HG03460 (cell line): ENCODE data around the gene RPS6KC1.
"Not testable (repeated sequence)": the region's sequence is repeated elsewhere in the genome, so short reads cannot be mapped to it uniquely, and the experiment has no call there.

ENCODE experiments used
- ATAC-seq: cut with Tn5 transposase; IDR thresholded peaks from one replicate; pipeline ENCODE4 v1.9.1; 2021; ENCODE audit not compliant: unreplicated experiment

RPS6KC1 gene, protein sequence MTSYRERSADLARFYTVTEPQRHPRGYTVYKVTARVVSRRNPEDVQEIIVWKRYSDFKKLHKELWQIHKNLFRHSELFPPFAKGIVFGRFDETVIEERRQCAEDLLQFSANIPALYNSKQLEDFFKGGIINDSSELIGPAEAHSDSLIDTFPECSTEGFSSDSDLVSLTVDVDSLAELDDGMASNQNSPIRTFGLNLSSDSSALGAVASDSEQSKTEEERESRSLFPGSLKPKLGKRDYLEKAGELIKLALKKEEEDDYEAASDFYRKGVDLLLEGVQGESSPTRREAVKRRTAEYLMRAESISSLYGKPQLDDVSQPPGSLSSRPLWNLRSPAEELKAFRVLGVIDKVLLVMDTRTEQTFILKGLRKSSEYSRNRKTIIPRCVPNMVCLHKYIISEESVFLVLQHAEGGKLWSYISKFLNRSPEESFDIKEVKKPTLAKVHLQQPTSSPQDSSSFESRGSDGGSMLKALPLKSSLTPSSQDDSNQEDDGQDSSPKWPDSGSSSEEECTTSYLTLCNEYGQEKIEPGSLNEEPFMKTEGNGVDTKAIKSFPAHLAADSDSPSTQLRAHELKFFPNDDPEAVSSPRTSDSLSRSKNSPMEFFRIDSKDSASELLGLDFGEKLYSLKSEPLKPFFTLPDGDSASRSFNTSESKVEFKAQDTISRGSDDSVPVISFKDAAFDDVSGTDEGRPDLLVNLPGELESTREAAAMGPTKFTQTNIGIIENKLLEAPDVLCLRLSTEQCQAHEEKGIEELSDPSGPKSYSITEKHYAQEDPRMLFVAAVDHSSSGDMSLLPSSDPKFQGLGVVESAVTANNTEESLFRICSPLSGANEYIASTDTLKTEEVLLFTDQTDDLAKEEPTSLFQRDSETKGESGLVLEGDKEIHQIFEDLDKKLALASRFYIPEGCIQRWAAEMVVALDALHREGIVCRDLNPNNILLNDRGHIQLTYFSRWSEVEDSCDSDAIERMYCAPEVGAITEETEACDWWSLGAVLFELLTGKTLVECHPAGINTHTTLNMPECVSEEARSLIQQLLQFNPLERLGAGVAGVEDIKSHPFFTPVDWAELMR

DNA sequence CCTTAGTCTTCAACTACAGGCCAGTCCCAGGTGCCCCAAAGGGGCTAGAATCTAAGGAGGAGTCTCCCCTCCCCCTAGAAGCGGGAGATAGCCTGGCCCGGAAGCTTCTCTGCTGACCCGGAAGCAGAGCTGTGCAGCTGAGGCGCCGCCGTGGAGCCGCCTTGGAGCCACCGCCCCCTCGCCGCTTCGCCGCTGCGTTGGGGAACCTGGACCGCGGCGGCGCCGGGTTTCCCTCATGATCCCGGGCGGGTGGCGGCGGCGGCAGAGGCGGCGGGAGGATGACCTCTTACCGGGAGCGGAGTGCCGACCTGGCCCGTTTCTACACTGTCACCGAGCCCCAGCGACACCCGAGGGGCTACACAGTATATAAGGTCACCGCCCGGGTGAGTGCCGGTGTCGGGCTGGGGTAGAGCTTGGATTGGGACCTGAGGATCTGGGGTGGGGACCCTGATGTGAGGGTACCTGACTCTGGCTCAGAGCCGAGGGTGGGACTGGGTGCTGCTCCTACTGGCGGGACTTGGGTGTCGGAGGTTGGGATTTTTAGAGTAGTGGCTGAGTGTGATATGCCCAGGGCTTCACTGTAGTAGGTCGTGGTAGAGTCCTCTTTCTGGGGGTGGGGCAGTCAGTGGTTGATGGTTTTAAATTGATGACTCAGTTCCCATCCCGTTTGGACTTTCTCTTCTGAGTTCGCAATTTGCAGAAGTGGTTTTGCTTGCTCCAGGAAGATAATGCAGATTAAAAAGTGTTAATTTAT lies at the start of gene RPS6KC1:
Gene RPS6KC1, plus strand, starts transcription at position 115 of the 754 bp plus-strand sequence. Its CDS starts 164 bp downstream, at position 279.
- peak; percentile 99 for ATAC-seq

DNA sequence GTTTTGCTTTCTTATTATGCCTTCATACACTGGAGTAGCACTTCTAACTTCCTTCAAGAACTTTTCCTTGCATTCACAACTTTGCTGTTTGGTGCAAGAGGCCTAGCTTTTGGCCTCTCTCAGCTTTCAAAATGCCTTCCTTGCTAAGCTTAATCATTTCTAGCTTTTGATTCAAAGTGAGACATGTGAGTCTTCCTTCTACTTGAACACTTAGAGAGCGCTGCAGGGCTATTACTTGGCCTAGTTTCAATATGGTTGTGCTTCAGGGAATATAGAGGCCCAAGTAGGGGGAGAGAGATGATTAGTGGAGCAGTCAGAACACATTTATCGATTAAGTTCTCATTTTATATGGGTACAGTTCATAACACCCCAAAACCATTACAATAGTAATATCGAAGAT lies 47.8 kb upstream of the RPS6KC1 start:
- ATAC-seq, result peak; percentile 64

DNA sequence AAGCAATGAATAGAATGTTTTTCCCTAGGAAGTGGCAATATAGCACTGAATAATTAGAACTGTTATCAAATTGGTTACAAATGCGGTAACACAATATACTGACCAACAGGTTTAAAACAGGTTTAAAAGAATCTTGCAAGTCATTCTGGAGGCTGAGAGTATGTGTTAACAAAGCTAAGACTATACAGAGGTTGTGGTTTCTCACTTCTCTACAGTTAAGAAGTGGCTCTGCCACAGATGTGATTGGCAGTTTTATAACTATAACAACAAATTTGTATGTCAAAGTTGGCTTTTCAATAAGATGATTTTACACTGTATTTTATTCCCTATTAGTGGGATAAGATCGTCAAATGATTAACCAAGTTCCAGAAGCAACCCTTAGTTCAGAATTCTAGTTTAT lies 42.5 kb upstream of the RPS6KC1 start:
- peak; percentile 71 for ATAC-seq

DNA sequence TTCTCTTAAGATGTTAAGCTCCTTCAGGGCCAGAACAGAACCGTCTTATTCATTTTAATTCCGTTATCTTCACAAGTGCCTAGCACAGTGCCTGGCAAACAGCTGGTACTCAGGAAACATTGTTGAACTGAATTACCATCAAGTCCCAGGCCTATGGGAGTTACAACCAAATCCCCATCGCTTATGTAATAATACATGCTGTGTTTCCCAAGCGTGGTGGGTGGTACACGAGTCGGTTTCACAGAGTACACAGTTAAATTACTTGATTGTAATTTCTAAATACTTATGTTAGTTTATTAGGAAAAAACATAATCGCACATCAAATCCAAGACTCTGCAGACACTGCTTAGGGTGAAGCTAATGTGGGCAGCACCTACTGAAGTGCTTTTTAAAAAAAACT lies 36.4 kb upstream of the RPS6KC1 start:
- ATAC-seq, result no peak

DNA sequence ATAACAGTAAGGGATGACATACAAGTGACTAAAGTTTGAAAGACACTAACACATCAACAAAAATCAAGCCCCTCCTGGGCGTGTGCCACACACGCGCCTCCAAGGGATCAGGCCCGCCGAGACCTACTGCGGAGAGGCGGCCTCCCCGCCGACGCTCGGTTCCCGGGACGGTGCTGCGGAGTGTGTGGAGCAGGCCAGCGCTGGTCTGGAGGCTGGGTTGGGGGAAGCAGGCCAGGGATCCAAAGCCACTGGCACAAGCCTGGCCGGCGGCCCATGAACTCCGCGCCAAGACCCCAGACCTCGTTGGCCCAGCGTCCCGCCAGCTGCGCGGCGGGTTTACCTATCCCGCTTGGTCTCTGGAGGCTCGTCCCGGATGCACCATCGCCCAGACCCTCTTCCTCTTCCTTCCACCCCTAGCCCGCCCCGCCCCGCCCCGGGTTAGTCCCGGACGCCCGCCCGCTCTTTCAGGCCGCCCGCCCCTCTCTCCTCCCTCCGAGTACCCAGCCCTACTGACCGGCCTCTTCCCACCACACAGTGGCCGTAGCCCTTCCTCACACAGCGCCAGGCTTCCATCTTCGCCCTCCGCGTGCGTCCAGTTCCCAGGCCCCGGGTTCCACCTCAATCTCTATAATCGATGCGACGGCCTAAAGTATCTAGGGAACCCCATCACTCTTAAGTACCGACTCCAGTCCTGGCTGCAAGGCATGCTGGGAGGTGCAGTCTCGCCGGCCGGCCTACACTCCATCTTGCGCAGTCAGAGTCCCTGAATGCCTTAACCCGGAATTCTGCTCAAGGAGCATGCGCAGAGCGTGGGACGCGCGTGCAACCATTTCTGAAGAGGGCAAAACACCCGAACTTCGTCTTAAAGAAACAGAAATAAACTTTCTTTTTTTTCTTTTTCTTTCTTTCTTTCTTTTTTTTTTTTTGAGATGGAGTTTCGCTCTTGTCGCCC lies 35.7 kb upstream of the RPS6KC1 start, which contains the start of gene ANGEL2:
Gene ANGEL2, minus strand, starts transcription at position 769 of the 952 bp plus-strand sequence. Its CDS starts 196 bp downstream, at position 573.
- peak; percentile 96 for ATAC-seq

DNA sequence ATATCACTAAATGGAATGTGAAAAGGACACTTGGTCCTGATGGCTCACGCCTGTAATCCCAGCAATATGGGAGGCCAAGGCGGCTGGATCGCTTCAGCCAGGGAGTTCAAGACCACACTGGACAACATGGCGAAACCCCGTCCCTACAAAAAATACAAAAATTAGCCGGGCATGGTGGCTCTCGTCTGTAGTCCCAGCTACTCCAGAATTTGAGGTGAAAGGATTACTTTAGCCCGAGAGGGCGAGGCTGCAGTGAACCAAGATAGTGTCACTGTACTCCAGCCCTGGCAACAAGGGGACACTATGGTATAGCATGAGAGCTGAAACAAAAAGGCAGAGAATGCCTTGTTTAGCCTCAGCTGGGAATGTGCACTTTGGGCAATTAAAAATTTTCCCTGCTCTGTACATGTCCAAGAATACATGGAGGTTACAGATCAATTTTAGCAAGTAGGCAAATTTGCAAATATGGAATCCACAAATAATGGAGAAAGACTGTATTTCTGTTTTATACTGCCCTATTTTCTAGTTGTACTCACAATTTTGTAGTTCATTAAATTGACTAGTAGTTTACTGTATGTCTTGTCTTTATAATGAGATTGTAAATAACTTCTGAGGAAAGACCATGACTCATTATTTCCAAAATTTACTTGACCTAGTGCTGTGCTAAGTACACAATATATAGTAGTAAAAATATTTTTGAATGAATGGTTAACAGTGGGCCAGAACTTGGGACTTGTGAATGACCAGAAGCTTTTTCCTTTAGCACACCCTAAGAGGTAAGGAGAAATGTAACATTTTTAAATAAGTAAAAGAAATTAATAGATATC lies 33.4 kb upstream of the RPS6KC1 start:
- ATAC-seq, result no peak

DNA sequence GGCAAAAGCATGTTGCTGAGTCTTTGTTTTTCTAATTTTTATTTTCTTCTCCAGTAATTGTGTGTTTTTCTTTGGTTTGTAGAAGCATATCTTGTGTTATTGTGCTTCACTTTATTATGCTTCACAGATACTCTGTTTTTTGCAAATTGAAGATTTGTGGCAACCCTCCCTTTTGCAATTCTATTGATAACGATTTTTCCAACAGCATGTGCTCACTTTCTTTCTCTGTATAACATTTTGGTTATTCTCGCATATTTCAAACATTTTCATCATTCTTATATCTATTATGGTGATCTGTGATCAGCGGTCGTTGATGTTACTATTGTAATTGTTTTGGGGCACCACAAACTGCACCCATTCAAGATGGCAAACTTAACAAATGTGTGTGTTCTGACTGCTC lies 31.6 kb upstream of the RPS6KC1 start:
- ATAC-seq, result no peak

DNA sequence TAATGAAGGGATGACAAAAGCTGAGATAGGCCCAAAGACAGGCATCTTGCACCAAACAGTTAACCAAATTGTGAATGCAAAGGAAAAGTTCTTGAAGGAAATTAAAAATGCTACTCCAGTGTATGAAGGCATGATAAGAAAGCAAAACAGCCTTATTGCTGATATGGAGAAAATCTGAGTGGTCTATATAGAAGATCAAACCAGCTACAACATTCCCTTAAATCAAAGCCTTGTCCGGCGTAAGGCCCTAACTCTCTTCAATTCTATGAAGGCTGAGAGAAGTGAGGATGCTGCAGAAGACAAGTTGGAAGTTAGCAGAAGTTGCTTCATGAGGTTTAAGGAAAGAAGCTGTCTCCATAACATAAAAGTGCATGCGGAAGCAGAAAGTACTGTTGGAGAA lies 31.0 kb upstream of the RPS6KC1 start:
- no peak for ATAC-seq

DNA sequence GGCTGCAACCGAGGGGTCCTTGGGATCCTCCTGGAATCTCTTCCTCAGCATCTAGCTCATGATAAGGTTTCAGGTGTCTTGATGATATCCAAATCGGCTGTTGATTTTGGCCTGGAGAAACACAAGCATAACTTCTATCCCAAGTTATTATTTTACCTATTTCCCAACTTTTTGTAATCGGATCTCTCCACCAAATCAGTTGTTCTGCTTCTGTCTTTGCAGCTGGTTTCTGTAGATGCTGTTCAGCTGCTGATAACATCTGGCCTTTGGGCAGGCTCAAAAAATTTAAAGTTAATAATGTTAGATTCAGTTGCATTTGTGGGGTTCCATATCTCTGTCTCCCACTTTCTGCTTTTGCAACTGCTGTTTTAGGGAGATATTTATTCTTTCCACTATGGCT lies 24.0 kb upstream of the RPS6KC1 start:
- not testable (repeated sequence) for ATAC-seq

DNA sequence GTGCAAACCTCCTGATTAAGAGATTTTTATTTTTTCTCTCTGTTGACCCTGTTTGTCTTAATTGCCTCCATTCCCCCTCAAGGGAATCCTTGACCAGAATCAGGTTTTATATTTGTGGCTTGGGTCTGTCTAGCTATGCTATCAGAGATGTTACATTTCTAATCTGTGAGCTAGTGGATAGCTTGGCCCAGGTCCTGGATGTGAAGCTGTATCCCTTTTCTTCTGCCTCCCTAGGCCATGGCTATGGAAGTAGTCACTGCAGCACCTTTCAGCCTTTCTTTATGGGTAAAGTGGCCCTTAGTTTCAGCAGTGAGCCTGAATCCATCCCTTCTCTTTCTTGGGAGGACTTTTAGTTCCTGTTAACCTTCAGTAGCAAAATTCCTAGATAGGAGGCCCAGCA lies 18.4 kb upstream of the RPS6KC1 start:
- ATAC-seq, result no peak

DNA sequence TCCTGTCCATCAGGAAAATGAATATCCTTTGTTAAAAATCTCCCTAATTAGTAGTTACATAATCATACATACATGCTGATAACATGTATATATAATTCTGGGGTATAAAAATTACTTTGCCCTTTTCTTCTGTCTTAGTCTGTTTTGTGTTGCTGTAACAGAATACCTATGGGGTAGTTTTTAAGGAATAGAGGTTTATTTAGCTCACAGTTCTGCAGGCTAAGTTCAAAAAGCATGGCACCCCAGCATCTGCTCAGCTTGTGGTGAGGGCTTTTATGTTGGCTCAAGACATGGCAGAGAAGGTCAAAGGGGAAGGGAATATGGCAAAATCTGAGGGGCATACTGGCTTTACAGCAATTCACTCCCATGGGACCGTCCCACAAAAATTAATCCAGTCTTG lies 16.3 kb upstream of the RPS6KC1 start:
- ATAC-seq, result no peak

DNA sequence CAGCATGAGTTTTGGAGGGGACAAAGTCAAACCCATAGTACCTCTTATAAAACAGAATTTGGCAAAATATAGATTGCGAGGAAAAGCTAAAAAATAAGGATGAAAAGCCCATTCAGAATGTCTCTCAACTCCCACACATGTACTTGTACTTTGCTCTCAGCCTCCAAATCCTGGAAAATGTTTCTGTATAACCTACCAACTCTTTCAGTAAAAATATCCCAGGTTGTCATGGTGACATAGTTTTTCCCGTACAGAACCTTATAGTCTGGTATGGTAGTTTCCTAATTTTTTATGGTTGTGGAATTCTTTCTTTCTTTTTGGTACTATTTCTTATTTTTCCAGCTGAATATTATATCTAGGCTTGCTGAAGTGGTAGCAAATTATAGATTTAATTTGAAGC lies 15.5 kb upstream of the RPS6KC1 start:
- ATAC-seq, result no peak

DNA sequence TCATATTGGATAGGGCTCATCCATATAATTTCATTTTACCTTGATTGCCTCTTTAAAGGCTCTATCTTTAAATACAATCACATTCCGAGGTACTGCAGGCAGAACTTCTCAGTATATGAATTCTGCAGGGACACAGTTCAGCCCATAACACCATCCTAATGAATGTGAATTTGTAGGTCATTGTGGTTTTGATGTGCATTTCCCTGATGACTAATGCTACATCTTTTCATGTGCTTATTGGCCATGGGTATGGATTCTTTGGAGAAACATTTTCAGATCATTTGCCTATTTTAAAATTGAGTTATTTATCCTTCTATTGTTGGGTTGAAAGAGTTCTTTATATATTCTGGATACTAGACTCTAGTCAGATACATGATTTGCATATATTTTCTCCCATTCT lies 9.6 kb upstream of the RPS6KC1 start:
- ATAC-seq, result no peak

DNA sequence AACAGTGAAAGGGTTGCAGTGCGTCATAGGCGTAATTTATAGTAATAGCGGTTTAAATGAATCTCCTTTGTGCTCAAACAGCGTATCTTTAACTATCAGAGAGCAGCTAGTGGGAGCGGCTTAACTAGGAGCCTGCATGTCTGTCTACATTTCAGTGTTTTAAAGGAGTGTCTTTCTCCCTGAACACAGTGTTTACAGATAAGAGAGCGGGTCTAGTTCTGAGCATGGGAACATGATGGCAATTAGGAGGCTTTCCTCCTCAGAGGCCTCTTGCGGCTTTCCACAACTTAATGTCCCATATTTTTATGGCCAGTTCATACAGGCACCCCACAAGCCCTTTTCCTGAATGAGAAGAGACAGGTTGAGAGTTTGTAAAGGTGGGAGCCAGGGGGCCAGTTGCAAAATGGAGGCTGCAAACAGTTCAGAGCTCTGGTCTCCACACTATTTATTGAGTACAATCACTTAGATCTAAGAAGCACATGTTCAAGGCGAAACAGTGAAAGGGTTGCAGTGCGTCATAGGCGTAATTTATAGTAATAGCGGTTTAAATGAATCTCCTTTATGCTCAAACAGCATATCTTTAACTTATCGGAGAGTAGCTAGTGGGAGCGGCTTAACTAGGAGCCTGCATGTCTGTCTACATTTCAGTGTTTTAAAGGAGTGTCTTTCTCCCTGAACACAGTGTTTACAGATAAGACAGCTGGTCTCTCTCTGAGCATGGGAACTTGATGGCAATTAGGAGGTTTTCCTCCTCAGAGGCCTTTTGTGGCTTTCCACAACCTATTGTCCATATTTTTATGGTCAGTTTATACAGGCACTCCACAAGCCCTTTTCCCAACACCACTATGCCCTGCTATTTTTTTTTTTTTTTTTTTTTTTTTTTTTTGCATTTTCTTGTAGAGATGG lies 5.5 kb upstream of the RPS6KC1 start:
- not testable (repeated sequence) for ATAC-seq

DNA sequence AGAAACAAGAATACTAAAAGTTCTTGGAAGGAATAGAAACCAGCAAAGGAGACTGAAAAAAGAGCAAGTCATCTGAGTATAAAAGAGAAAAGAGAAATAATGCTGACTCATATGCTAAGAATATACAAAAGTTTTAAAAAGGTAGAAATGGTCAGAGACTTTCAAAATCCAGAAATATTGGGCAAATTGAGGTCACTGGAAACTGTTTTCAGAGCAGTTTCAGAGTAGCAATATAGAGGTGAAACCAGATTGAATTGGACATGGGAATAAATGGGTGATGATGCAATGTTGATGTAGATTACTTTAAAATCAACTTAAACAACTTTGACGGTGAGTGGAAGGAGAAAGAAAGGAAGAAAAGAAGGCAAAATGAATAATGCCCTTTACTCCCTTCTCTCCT lies 1.8 kb upstream of the RPS6KC1 start:
- ATAC-seq, result no peak

DNA sequence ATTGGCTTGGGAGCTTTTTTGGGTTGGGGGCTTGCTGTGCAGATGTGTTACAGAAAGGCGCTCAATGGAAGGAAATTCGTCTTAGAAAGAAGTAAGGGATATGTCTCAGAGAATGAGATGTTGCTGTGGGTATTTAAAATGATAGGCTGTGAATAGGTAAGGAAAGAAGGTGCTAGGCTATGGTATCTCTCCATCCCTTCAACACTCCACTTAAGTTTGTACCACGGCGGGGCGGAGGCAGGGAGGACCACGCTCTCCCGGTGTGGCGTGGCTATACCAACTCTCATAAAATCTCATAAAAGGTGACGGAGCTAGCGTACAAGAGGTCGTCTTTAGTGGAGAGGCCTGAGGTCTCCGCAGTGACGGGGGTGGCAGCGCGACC lies 305 bp upstream of the RPS6KC1 start:
- peak; percentile 29 for ATAC-seq

DNA sequence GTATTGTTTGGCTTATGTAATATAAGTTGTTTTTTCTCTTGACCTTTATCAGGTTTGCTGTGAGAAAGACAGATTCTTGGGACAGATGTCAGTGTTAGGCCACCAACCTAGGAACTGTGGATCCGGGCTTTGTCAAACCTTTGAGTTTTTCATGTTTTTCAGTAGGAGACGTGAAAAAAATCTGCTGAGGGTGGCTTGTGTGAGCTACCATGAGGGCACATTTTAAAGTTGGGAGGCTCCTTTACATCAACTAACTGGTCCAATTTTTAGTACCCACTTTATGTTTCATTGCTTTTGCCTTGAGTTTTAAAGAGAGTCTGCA lies 801 bp downstream of the RPS6KC1 start:
- ATAC-seq, result no peak

DNA sequence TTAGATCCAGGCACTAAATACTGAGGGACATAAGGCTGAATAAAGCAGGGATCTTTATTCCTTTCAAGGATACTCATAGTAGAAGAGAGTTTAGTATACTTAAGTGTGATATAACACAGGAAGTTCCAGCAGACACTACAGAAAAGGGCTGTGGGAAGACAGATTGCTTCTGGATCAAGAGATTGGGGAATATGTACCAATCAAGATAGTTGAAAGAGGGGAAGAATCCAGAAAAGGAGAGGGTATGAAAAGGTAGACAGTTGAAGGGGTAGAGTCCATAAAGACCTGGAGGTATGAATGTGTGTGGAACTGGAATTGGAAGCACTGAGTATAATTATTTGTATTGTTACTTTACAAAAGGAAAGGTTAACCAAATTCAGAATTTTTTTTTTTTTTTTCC lies 2.4 kb downstream of the RPS6KC1 start:
- ATAC-seq, result no peak
